Measurements from ENCODE around the gene TP53TG3. TPM values are rescaled to one million over a fixed set of nuclear protein-coding genes. Genes with fewer than 3 reads are reported as not detected.
A peak's percentile ranks its signal among the peaks of the same experiment; 100 is the strongest.
"Not testable (repeated sequence)": the region's sequence is repeated elsewhere in the genome, so short reads cannot be mapped to it uniquely, and the experiment has no call there.

TP53TG3 gene
- total and polyA plus RNA-seq, 9 of the 15 experiments (the other 6 are each of a cell fraction or from before 2014, with no cell fraction given) = 0.64 to 19.0 (median 5.0) TPM

DNA sequence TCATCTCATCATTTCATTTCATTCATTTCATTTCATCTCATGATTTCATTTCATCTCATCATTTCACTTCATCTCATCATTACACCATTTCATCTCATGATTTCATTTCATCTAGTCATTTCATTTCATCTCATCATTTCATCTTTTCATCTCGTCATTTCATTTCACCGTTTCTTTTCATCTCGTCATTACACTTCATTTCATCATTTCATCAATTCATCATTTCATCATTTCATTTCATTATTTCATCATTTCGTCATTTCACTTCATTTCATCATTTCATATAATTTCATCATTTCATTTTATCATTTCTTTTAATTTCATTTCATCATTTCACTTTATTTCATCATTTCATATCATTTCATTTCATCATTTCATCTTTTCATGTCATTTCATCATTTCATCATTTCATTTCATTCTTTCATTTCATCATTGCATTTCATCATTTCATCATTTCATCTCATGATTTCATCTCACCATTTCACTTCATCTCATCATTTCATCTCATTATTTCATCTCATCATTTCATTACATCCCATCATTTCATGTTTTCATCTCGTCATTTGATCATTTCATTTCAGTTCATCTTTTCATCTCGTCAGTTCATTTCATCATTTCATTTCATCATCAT, 30.6 kb downstream of the TP53TG3 start:
- in situ Hi-C loops (cut with MboI); H3K27me3 ChIP-seq (ENCODE audit: control insufficient read depth in 2 of 2, insufficient read depth in 2 of 2, low read length in 2 of 2); intact Hi-C loops (cut with micrococcal nuclease); POLR2A ChIA-PET; FAIRE-seq; H4K20me1 ChIP-seq (replicated peaks; ENCODE audit: control insufficient read depth, insufficient read depth, low read length); DNase-seq (ENCODE audit: extremely low read depth in 1 of 4, low spot score in 3 of 4); H3K4me3 ChIP-seq; H3K4me2 ChIP-seq (ENCODE audit: insufficient read depth, low read length); H3K9me3 ChIP-seq (replicated peaks; ENCODE audit: control insufficient read depth, insufficient read depth, low read depth, low read length); H3K36me3 ChIP-seq (ENCODE audit: control insufficient read depth, insufficient read depth, low read length); H3K4me1 ChIP-seq (replicated peaks in 1 of 2; ENCODE audit: control insufficient read depth in 2 of 2, insufficient read depth in 2 of 2, low read length in 2 of 2); BruUV-seq (replicated peaks); H3K27ac ChIP-seq (ENCODE audit: extremely low read depth, low read depth, low read length); H3K79me2 ChIP-seq (ENCODE audit: control insufficient read depth, insufficient read depth, low read length); CTCF ChIA-PET (ENCODE audit: low intra/inter-chr PET ratio); H3K9ac ChIP-seq (ENCODE audit: insufficient read depth in 1 of 2, low read depth in 2 of 2, low read length in 2 of 2); H2AFZ ChIP-seq (ENCODE audit: low read depth, low read length); ATAC-seq; H3K9me1 ChIP-seq (ENCODE audit: control insufficient read depth, insufficient read depth, low read length); TF ChIP-seq CEBPG (CRISPR knock-in tag; IDR thresholded peaks at IDR 0.05): not testable (repeated sequence)
- WGBS (ENCODE audit: insufficient coverage, low coverage, missing lambda C conversion rate) = 0% methylated on average over 2 of the region's 6 CpGs
- TF ChIP-seq TRIM24 (IDR thresholded peaks at IDR 0.05) (peak; percentile 84 to 94), ZNF24 (IDR thresholded peaks at IDR 0.05) (peak; percentile 5), CEBPG (tag; conservative IDR thresholded peaks at IDR 0.05 in 1 of 2, IDR thresholded peaks at IDR 0.05 in 1 of 2) (peak in 1 of 2 experiments; percentile 27; a peak in 2 of 4 replicates)

DNA sequence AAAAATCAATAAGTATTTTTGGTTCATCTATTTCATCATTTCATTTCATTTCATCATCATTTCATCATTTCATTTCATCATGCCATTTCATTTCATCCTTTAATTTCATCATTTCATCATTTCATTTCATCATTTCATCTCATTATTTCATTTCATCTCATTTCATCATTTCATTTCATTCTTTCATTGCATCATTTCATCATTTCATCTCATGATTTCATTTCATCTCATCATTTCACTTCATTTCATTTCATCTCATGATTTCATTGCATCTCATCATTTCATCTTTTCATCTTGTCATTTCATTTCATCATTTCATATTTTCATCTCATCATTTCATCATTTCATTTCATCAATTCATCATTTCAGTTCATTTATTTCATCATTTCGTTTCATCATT, 31.2 kb downstream of the TP53TG3 start:
- no CpG with 5 or more reads among the region's 1 CpG for WGBS (ENCODE audit: insufficient coverage, low coverage, missing lambda C conversion rate)

DNA sequence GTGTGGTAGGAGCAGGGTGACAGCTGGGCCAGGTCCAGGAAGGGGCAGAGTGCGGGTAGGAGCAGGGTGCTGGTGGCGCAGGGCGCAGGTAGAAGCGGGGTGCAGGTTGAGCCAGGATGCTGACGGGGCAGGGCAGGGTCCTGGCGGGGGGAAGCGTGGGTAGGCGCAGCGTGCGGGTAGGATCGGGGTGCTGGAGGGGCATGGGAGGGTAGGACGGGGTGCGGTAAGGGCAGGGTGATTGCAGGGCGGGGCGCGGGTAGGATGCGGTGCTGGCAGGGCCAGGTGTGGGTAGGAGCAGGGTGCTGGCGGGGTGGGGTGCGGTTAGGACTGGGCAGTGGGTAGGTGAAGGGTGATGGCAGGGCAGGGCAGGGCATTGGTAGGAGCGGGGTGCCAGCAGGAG, 38.4 kb downstream of the TP53TG3 start:
- in situ Hi-C loops (cut with MboI); H3K79me2 ChIP-seq (ENCODE audit: control insufficient read depth, insufficient read depth, low read length); H3K4me3 ChIP-seq; H3K9me3 ChIP-seq (replicated peaks; ENCODE audit: control insufficient read depth, insufficient read depth, low read depth, low read length); DNase-seq (ENCODE audit: extremely low read depth in 1 of 4, low spot score in 3 of 4); H3K4me1 ChIP-seq (replicated peaks in 1 of 2; ENCODE audit: control insufficient read depth in 2 of 2, insufficient read depth in 2 of 2, low read length in 2 of 2); H3K9me1 ChIP-seq (ENCODE audit: control insufficient read depth, insufficient read depth, low read length); H3K27me3 ChIP-seq (ENCODE audit: control insufficient read depth in 2 of 2, insufficient read depth in 2 of 2, low read length in 2 of 2); BruUV-seq (replicated peaks); CTCF ChIA-PET (ENCODE audit: low intra/inter-chr PET ratio); H3K4me2 ChIP-seq (ENCODE audit: insufficient read depth, low read length); H4K20me1 ChIP-seq (replicated peaks; ENCODE audit: control insufficient read depth, insufficient read depth, low read length); POLR2A ChIA-PET; FAIRE-seq; intact Hi-C loops (cut with micrococcal nuclease); H3K27ac ChIP-seq (ENCODE audit: extremely low read depth, low read depth, low read length); H3K36me3 ChIP-seq (ENCODE audit: control insufficient read depth, insufficient read depth, low read length); H2AFZ ChIP-seq (ENCODE audit: low read depth, low read length); ATAC-seq; H3K9ac ChIP-seq (ENCODE audit: insufficient read depth in 1 of 2, low read depth in 2 of 2, low read length in 2 of 2): not testable (repeated sequence)
- no CpG with 5 or more reads among the region's 20 CpGs for WGBS (ENCODE audit: insufficient coverage, low coverage, missing lambda C conversion rate)

More for the DNA sequence above, 31.2 kb downstream of the TP53TG3 start:
- TF ChIP-seq, protein P1, sequence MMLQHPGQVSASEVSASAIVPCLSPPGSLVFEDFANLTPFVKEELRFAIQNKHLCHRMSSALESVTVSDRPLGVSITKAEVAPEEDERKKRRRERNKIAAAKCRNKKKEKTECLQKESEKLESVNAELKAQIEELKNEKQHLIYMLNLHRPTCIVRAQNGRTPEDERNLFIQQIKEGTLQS (IDR thresholded peaks at IDR 0.05) = peak; percentile 43; the same call in 1 of the 2 replicates
- TF ChIP-seq, protein P1 (CRISPR knock-in tag; conservative IDR thresholded peaks at IDR 0.05) = not testable (repeated sequence)
- TF ChIP-seq TRIM24 (IDR thresholded peaks at IDR 0.05) = peak; percentile 77 to 90; a peak in 2 of 4 replicates
- peak; percentile 48 for TF ChIP-seq ZNF24 (IDR thresholded peaks at IDR 0.05)
- CTCF ChIA-PET (ENCODE audit: low intra/inter-chr PET ratio); H3K4me2 ChIP-seq (ENCODE audit: insufficient read depth, low read length); H2AFZ ChIP-seq (ENCODE audit: low read depth, low read length); H3K27ac ChIP-seq (ENCODE audit: extremely low read depth, low read depth, low read length); H4K20me1 ChIP-seq (replicated peaks; ENCODE audit: control insufficient read depth, insufficient read depth, low read length); in situ Hi-C loops (cut with MboI); H3K79me2 ChIP-seq (ENCODE audit: control insufficient read depth, insufficient read depth, low read length); DNase-seq (ENCODE audit: extremely low read depth in 1 of 4, low spot score in 3 of 4); BruUV-seq (replicated peaks); ATAC-seq; H3K4me1 ChIP-seq (replicated peaks in 1 of 2; ENCODE audit: control insufficient read depth in 2 of 2, insufficient read depth in 2 of 2, low read length in 2 of 2); H3K4me3 ChIP-seq; FAIRE-seq; intact Hi-C loops (cut with micrococcal nuclease); H3K9ac ChIP-seq (ENCODE audit: insufficient read depth in 1 of 2, low read depth in 2 of 2, low read length in 2 of 2); H3K9me3 ChIP-seq (replicated peaks; ENCODE audit: control insufficient read depth, insufficient read depth, low read depth, low read length); H3K36me3 ChIP-seq (ENCODE audit: control insufficient read depth, insufficient read depth, low read length); H3K9me1 ChIP-seq (ENCODE audit: control insufficient read depth, insufficient read depth, low read length); POLR2A ChIA-PET; H3K27me3 ChIP-seq (ENCODE audit: control insufficient read depth in 2 of 2, insufficient read depth in 2 of 2, low read length in 2 of 2): not testable (repeated sequence)
